Measurements from ENCODE around the gene CIT.

CIT gene

GRCh38 chr12:119678459-119678858, 198.7 kb downstream of the CIT start:
- H3K4me3 ChIP-seq (replicated peaks; ENCODE audit: low read depth, low read length) = no peak overlapping the region
- DNase-seq (ENCODE audit: low read depth) = peak; percentile 57
- no peak for TF ChIP-seq CTCF (IDR thresholded peaks at IDR 0.05; ENCODE audit: low read length, missing control alignments)

GRCh38 chr12:119676573-119676972, 200.5 kb downstream of the CIT start:
- no peak overlapping the region for H3K4me3 ChIP-seq (replicated peaks; ENCODE audit: low read depth, low read length)
- no peak for TF ChIP-seq CTCF (IDR thresholded peaks at IDR 0.05; ENCODE audit: low read length, missing control alignments)
- DNase-seq (ENCODE audit: low read depth) = no peak

GRCh38 chr12:119676022-119676421, 201.1 kb downstream of the CIT start:
- H3K4me3 ChIP-seq (replicated peaks; ENCODE audit: low read depth, low read length) = no peak overlapping the region
- DNase-seq (ENCODE audit: low read depth) = no peak
- TF ChIP-seq CTCF (IDR thresholded peaks at IDR 0.05; ENCODE audit: low read length, missing control alignments) = no peak

- DNase-seq (ENCODE audit: low read depth) = no peak
- no peak overlapping the region for H3K4me3 ChIP-seq (replicated peaks; ENCODE audit: low read depth, low read length)
- TF ChIP-seq CTCF (IDR thresholded peaks at IDR 0.05; ENCODE audit: low read length, missing control alignments) = no peak
These were observed 202.6 kb downstream of the CIT start for GRCh38 chr12:119674560-119674959.

GRCh38 chr12:119673634-119674033, 203.5 kb downstream of the CIT start:
- TF ChIP-seq CTCF (IDR thresholded peaks at IDR 0.05; ENCODE audit: low read length, missing control alignments) = no peak
- H3K4me3 ChIP-seq (replicated peaks; ENCODE audit: low read depth, low read length) = no peak overlapping the region
- no peak for DNase-seq (ENCODE audit: low read depth)

- no peak for TF ChIP-seq CTCF (IDR thresholded peaks at IDR 0.05; ENCODE audit: low read length, missing control alignments)
- no peak overlapping the region for H3K4me3 ChIP-seq (replicated peaks; ENCODE audit: low read depth, low read length)
- DNase-seq (ENCODE audit: low read depth) = no peak
These were observed 204.9 kb downstream of the CIT start for GRCh38 chr12:119672194-119672593.

GRCh38 chr12:119671070-119671469, 206.1 kb downstream of the CIT start:
- TF ChIP-seq CTCF (IDR thresholded peaks at IDR 0.05; ENCODE audit: low read length, missing control alignments) = no peak
- no peak for DNase-seq (ENCODE audit: low read depth)
- H3K4me3 ChIP-seq (replicated peaks; ENCODE audit: low read depth, low read length) = no peak overlapping the region
